HT1080 (cell line): Measurements from ENCODE around the gene MLLT1. TPM values are rescaled to one million over a fixed set of nuclear protein-coding genes. Genes with fewer than 3 reads are reported as not detected.
A peak's percentile ranks its signal among the peaks of the same experiment; 100 is the strongest.
"Not testable (repeated sequence)": the region's sequence is repeated elsewhere in the genome, so short reads cannot be mapped to it uniquely, and the experiment has no call there.

Experiments used
- DNase-seq: peaks from one replicate; pipeline ENCODE4 v3.0.0-alpha.2; 2015; ENCODE audit warnings: low read depth
- polyA plus RNA-seq, 2 experiments: library from polyadenylated mRNA; depleted of rRNA; stranded (reverse); fragments of >200 nt; gene quantifications; 2 replicates each; pipeline ENCODE4 v1.2.3, GENCODE V29; 2015
- total RNA-seq: library from RNA; depleted of rRNA; stranded (reverse); fragments of >200 nt; shearing (Covaris generic); gene quantifications from 2 replicates; pipeline ENCODE4 v1.2.3, GENCODE V29; 2014; rRNA removed

Gene MLLT1, protein sequence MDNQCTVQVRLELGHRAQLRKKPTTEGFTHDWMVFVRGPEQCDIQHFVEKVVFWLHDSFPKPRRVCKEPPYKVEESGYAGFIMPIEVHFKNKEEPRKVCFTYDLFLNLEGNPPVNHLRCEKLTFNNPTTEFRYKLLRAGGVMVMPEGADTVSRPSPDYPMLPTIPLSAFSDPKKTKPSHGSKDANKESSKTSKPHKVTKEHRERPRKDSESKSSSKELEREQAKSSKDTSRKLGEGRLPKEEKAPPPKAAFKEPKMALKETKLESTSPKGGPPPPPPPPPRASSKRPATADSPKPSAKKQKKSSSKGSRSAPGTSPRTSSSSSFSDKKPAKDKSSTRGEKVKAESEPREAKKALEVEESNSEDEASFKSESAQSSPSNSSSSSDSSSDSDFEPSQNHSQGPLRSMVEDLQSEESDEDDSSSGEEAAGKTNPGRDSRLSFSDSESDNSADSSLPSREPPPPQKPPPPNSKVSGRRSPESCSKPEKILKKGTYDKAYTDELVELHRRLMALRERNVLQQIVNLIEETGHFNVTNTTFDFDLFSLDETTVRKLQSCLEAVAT
- total RNA-seq: 18.0 and 30.0 TPM in 2 replicates
- polyA plus RNA-seq (2015; cell fraction: cytosol; rRNA removed): 32.9 and 33.3 TPM in 2 replicates
- polyA plus RNA-seq (2015; cell fraction: nucleus; rRNA removed): 32.4 and 38.2 TPM in 2 replicates

DNA sequence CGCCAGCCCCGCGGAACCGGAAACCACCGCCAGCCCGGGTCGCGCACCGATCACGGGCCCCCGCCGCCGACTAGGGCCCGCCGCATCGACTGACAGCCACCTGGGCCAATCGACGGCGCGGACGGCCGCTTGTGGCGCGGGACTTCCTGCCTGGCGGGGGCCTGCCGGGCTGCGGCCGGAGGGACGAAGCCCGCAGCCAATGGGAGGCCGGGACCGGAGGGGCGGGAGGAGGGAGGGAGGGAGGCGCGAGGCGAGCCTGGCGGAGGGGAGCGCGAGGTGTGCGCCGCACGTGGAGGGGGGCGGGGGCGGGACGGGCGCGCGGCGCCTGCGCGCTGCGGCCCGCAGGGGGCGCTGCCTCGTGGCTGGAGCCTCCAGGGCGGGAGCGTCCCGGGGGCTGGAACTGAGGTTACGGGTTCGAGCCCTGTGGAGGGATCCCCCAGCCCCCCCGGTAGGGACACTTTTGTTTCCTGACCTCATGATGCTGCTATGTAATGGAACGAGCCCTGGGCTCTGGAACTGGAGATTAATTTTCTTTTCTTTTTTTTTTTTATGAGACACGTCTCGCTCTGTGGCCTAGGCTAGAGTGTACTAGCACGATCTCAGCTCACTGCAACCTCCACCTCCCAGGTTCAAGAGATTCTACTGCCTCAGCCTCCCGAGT is at the start of gene MLLT1:
MLLT1 (minus strand) TSS at position 45 of the 661 bp plus-strand sequence. CDS start 191 bp downstream, outside the sequence.
- peak; percentile 89 for DNase-seq

DNA sequence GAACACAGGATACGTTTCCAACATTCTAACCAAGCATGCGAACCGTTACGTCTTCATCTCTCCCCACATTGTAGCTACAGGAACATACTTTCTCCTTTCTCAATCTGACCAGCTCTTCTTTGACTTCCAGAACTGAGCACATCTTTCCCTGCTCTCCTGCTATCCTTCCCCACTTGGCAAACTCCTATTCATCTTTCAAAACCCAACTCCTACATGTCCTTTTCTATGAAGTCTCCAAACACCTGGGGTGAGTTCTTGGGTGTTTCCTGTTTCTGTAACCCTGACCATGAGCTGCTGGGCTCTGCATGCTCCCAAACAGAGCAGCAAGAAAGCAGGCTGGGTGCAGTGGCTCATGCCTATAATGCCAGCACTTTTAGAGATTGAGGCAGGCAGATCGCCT is 47.0 kb upstream of the MLLT1 start:
- no peak for DNase-seq

DNA sequence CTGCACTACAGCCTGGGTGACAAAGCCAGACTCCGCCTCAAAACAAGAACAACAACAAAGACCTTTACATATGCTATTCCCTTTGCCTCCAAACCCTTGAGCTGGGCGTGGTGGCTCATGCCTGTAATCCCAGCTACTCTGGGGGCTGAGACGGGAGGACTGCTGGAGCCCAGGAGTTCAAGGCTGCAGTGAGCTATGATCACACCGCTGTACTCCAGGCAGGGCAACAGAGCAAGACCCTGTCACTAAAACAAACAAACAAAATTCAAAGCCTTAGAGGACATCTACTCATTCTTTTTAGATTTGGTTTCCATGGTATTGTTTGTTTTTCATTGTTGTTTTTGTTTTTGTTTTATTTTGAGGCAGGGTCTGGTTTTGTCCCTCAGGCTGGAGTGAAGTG is 45.8 kb upstream of the MLLT1 start:
- DNase-seq: no peak

DNA sequence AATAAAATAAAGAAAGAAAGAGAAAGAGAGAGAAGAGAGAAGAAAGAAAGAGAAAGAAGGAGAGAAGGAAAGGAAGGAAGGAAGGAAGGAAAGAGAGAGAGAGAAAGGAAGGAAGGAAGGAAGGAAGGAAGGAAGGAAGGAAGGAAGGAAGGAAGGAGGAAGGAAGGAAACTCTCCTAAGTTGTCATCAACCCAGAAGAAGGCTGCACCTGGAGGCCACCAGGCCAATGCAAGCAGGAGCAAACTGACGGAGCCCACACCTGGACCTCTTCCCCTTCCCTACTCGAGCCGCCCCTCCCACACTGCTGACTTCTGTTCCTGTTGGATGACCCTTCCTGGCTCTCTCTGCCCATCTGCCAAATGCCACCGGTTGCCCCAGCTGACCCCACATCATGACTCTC is 45.0 kb upstream of the MLLT1 start:
- no peak for DNase-seq

DNA sequence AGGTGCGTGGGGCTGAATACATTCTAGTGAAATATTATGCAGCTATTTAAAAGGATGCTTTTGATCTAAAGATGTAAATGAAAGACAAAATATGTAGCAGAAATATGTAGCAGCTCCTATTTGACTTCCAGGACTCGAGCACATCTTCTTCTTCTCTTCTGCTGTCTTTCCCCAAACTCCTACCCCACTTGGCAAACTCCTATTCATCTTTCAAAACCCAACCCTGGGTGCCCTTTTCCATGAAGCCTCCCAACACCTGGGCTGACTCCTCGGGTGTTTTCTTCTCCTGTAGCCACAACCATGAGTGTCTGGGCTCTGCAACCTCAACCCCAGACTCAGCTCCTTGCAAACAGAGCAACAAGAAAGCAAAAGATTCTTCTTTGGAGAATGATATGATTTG is 42.5 kb upstream of the MLLT1 start:
- DNase-seq: no peak

DNA sequence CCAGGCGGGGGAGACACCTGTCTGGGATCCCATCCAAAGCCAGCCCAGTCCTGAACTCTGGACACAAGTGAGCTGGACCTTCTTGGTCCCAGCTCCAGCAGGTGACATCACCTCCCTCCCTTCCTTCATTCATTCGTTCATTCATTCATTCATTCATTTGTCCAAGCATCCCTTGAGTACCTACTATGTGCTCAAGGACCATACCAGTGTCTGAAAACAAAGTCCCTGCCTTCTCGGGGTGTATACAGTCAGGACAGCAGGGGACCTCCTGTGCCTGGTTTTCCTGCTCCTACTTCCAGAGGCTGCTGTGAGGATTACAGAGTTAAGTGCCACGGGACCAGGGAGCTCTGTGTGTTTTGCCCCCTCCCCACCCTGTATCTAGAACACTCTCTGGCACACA is 39.6 kb upstream of the MLLT1 start:
- DNase-seq: no peak

DNA sequence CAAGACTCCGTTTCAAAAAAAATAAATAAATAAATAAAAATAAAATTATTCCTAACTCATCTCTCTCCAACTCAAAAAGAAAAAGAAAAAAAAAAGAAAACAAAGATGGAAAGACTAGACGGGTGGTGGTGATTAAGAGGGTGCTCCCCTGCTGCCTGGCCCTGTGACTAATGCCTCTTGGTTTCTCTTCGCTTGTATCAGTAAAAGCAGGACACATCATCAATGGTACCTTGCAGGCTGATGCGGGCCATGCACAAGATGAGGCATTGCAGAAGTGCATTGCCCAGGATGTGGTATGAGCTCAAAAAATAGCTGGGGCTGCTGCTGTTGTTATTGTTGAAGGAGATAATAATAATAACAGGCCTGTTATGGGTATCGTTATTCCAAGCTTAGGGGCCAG is 39.0 kb upstream of the MLLT1 start:
- peak; percentile 62 for DNase-seq

DNA sequence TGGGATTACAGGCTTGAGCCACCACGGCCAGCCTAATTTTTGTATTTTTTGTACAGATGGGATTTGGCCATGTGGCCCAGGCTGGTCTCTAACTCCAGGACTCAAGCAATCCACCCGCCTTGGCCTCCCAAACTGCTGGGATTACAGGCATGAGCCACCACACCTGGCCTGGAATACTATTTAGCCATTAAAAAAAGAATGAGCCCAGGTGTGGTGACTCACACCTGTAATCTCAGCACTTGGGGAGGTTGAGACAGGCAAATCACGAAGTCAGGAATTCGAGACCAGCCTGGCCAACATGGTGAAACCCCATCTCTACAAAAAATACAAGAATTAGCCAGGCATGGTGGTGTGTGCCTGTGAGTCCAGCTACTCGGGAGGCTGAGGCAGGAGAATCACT is 35.9 kb upstream of the MLLT1 start:
- not testable (repeated sequence) for DNase-seq

DNA sequence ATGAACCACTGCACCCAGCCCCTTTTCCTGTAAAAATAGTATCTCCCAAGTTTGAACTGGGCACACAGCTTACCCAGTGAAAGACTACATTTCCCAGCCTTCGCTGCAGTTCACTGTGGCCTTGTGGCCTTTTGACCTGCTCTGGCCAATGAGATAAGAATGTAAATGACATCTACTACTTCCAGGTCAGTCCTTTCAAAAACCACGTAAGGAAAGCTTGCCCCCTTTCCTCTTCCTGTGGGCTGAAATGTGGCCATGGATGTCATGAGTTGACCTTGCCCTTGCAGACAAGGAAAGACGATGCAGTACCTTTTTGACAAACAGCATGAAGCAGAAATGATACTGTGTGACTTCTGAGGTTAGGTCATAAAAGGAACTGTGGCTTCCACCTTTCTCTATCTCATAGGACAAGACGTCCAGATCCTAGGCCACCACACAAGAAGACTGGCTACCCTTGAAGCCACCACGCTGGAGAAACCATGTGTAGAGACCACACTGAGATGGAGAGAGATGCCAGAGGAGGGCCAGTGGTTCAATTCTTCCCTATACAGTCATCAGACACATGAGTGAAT is 33.7 kb upstream of the MLLT1 start:
- no peak for DNase-seq

DNA sequence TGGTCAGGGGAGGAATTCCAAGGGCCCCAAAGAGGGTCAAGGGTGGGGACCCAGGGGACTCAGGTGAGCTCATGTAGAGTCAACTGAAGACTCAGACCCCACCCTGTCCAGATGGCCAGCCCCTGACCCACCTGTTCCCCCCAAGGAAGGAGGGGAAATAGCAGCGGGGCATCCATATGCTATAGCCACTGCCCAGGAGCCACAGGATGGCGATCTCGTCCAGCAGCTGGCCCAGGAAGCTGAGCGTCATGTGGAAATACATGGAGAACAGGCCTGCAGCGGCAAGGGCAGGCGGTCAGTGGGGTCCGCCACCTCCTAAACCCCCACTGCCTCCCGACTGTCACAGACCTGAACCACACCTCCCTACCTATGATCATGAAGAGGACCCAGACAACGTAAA is 32.2 kb upstream of the MLLT1 start:
- DNase-seq: no peak

DNA sequence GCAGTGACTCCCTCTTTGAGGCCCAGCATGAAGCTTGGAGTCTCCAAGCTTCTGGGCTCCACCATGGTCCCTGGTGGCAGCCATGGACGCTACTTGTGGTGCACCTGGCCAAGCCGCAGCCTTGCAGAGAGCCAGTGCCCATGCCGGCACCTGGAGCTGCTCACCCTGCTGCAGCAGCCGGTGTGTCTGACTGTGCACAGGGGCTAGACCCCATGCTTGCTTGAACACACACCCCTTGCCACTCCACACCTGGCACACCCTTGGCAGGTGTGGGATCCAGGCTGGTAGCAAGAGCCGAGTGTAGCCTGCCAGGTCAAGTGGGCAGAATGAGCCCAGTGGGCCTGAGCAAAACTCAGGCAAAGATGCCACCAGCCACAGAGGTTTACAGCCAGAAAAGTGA is 18.6 kb upstream of the MLLT1 start:
- DNase-seq: no peak

DNA sequence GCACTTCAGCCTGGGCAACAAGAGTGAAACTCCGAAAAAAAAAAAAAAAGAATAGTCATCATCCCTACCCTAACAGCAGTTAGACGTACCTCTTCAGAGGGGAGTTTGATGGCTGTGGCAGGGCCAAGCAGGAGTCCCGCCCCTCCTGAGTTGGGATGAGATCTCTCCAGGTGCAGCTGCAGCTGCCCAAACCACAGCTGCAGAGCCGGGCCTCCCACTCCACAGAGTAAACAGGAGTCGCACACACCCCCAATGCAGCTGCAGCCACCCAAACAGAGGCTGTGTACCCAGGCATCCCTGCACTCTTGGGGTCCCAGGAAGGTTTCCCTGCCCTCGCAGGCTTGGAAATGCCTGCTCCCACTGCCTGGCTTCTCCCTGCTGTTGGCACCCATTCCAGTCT is 17.4 kb upstream of the MLLT1 start:
- no peak for DNase-seq

DNA sequence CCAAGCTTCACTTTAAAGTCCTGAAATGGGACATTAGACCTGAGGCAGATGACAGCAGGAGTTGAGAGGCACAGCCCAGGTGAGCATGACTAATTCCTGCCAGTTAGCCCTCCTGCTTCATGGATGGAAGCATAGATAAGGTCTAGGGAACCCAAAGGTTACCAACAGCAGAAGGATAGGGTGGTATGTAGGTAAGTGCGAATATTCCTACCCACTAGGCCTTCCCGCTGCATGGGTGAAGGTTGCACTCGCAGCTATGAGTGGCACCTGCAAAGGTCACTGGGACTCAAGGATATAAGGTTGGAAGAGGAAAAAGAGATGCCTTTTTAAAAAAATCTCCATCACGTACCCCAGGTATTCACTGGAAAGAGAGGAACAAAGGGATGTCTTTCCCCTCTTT is 12.2 kb upstream of the MLLT1 start:
- DNase-seq: no peak

DNA sequence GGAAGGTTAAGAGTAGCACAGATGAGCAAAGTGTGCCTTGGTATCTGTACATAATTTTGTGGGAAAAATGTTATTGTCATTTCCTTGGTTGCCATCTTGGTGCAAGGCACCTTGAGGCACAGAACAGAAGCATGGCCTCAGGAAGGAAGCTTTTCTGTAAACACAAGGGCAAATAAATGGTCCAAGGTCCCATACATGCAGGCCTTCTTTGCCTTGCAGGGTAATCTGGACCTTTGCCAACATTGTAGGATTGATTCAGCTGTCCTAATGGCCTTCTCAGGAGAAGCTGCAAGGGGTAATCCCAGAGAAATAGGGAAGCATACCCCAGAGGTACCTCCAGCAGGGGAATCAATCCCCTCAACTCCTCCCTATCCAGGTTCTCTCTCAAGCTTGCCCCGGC is 9.0 kb upstream of the MLLT1 start:
- no peak for DNase-seq

DNA sequence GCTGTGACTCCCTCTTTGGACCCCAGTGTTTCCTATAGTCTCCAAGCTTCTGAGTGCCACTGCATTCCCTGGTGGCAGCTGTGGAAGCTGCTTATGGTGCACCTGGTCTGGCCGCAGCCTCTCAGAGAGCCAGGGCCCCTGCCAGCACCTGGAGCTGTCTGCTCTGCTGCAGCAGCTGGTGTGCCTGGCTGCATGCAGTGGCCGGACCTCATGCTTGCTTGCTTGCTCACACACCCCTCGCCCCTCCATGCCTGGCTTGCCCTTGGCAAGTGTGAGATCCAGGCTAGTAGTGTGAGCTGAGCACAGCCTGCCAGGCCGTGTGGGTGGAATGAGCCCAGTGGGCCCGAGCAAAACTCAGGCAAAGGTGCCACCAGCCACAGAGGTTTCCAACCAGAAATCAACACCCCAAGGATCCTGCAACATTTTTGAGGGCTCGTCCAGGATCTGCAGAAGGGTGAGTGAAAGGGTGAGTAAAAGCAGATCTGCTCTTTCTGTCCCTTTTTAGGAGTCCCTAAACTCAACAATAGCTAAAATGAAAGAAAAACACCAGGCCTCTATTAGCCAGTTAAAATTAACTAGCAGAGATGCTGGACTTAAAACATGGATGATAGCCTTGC is 7.6 kb upstream of the MLLT1 start:
- no peak for DNase-seq

DNA sequence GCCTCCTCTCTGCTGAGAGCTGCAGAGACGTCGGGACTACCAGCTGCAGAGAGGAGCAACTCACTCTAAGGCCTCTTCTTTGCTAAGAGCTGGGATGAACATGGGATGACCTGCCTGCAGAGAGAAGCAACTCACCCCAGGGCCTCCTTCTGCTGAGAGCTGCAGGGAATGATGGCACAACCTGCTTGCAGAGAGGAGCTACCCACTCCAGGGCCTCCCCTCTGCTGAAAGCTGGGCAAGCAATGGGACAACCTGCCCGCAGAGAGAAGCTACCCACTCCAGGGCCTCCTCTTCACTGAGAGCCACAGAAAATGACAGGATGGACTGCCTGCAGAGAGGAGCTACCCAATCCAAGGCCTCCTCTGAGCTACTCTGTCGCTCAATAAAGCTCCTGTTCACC is 6.9 kb upstream of the MLLT1 start:
- DNase-seq: no peak

DNA sequence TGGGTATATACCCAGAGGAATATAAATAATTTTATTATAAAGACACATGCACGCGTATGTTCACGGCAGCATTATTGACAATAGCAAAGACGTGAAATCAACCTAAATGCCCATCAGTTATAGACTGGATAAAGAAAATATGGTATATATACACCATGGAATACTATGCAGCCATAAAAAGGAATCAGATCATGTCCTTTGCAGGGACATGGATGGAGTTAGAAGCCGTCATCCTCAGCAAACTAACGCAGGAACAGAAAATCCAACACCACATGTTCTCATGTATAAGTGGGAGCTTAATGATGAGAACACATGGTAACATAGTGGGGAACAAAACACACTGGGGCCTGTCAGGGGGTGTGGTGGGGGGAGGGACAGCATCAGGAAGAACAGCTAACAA is 2.6 kb upstream of the MLLT1 start:
- DNase-seq: not testable (repeated sequence)

DNA sequence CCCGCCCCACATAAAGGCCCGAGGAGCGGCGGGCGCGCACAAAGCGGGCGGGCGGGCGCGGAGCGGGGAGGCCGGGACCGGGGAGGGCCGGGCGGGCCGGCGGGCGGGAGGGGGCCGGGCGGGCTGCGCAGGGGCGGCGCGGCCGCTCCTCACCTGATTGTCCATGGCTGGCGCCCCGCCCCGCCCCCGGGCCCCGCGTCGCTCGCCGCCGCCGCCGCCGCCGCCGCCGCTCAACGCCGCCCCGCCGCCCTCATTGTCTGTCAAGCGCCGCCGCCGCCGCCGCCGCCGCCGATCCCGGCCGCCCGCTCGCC is 200 bp downstream of the MLLT1 start:
- no peak for DNase-seq

DNA sequence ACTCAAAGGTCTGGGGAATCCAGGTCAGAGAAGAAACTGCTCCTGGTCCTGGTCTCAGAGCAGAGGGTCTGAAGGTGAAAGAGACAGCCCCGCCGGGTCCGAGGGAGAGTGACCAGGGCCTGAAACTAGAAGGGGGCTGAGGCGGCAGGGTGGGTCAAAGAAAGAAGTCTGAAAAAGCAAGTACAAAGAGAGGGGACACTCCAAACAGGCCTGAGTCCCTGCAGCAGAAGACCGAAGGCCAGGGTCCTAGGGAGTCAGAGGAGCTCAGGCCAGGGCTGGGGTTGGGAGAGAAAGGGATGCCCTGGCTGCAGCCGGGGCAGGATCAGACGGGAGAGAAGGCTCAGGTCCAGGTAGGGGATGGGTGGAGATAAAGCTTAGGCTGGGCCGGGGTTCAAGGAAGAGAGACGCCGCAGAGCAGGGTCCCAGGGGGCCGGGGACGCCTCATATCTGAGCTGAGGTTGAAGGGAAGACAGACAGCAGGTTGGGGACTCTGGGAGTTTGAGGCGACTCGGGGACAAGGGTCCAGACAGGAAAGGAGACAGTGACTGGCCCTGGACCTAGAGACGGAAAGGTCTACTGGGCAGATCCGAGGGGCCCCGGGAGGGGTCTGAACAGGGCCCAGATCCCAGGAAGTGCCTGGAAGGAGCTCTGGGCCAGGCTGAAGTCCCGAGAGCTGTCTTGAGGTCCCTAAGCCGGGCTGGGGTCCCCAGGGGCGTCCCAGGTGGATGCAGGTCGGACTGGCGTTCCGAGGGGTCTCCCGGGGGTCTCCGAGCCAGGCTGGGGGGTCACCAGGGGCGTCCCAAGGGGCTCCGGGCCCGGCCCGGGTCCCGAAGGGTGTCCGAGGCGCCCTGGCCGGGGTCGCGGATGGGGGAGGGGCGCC is 795 bp downstream of the MLLT1 start:
- no peak for DNase-seq

DNA sequence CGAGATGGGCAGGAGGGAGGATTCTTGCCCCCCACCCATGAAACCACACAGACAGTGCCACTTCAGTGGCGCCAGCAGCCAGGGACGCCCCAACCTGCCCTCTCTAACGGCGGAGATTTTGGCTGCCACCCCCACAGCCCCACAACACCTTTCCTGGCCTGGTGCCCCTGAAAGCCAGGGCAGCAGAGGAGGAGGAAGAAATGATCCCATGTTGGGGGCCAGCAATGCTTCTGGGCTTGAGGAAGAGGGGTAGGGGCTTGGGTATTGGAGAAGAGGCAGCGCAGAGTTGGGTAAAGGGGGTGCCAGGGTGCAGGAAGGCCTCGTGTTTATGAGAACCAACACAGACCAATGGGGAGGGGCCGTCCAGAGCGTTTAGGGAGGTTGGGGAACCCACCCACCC is 1.7 kb downstream of the MLLT1 start:
- no peak for DNase-seq

DNA sequence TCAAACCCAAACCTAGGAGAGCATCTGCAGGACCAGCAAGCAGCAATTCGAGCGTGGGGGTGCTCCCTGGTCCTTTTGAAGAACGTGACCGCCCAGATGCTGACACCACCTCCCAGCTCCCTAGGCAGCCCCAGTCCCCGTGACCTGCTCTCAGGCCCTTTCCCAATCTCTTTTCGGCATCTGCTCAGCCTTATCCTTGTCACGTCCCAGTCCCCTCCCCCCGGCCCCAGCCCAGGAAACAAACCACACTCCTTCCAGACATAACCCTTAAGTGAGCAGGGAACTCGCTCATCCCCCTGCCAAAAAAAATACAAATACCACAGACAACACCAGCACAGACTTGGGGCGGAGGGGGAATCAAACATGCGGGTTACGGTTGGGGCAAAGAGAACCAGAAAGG is 3.3 kb downstream of the MLLT1 start:
- no peak for DNase-seq
